ENCODE data around the gene OR1N1.

OR1N1 gene

GRCh38 chr9:122527193-122527592 lies at the start of gene OR1N1:
OR1N1 (minus strand) TSS chr9:122527293; CDS start chr9:122527293, 0 bp downstream.
- no peak within 1 kb of the TSS for H3K27ac ChIP-seq
- H3K9me3 ChIP-seq, result no peaks in the 10 kb centered on the region
- H3K27me3 ChIP-seq, result peaks cover 7% of the 10 kb centered on the region
- no peaks in the 10 kb centered on the region for H3K36me3 ChIP-seq
- H3K4me1 ChIP-seq (ENCODE audit: control insufficient read depth in 1 of 2, insufficient read depth in 1 of 2, low read depth in 1 of 2, low read length in 1 of 2), result no peaks in the 10 kb centered on the region
- no peak for TF ChIP-seq CTCF (IDR thresholded peaks at IDR 0.05)
- no peak within 1 kb of the TSS for H3K4me3 ChIP-seq (ENCODE audit: low read depth in 1 of 2, low read length in 1 of 2)

GRCh38 chr9:122572456-122572855 lies 45.4 kb upstream of the OR1N1 start:
- no peaks in the 10 kb centered on the region for H3K36me3 ChIP-seq
- H3K27me3 ChIP-seq, result no peaks in the 10 kb centered on the region
- no peak overlapping the region for H3K27ac ChIP-seq
- no peaks in the 10 kb centered on the region for H3K9me3 ChIP-seq
- TF ChIP-seq CTCF (IDR thresholded peaks at IDR 0.05), result no peak
- H3K4me3 ChIP-seq (ENCODE audit: low read depth in 1 of 2, low read length in 1 of 2), result no peak overlapping the region
- no peaks in the 10 kb centered on the region for H3K4me1 ChIP-seq (ENCODE audit: control insufficient read depth in 1 of 2, insufficient read depth in 1 of 2, low read depth in 1 of 2, low read length in 1 of 2)

- no peak for TF ChIP-seq CTCF (IDR thresholded peaks at IDR 0.05)
Measured at GRCh38 chr9:122567901-122568300, 40.8 kb upstream of the OR1N1 start.

GRCh38 chr9:122562134-122562760 lies 35.2 kb upstream of the OR1N1 start:
- H3K36me3 ChIP-seq, result no peaks in the 10 kb centered on the region
- no peak overlapping the region for H3K27ac ChIP-seq
- no peaks in the 10 kb centered on the region for H3K9me3 ChIP-seq
- no peaks in the 10 kb centered on the region for H3K4me1 ChIP-seq (ENCODE audit: control insufficient read depth in 1 of 2, insufficient read depth in 1 of 2, low read depth in 1 of 2, low read length in 1 of 2)
- no peak for TF ChIP-seq CTCF (IDR thresholded peaks at IDR 0.05)
- H3K27me3 ChIP-seq, result no peaks in the 10 kb centered on the region
- H3K4me3 ChIP-seq (ENCODE audit: low read depth in 1 of 2, low read length in 1 of 2), result no peak overlapping the region

More at GRCh38 chr9:122567901-122568300, 40.8 kb upstream of the OR1N1 start:
- Histone ChIP-seq H3K9me3 (no peaks in the 10 kb centered on the region), H3K4me1 (ENCODE audit: control insufficient read depth in 1 of 2, insufficient read depth in 1 of 2, low read depth in 1 of 2, low read length in 1 of 2) (no peaks in the 10 kb centered on the region), H3K36me3 (no peaks in the 10 kb centered on the region), H3K27me3 (no peaks in the 10 kb centered on the region), H3K27ac (no peak overlapping the region), H3K4me3 (ENCODE audit: low read depth in 1 of 2, low read length in 1 of 2) (no peak overlapping the region)

- no peak for TF ChIP-seq CTCF (IDR thresholded peaks at IDR 0.05)
- no peaks in the 10 kb centered on the region for H3K36me3 ChIP-seq
- H3K27ac ChIP-seq, result no peak overlapping the region
- no peaks in the 10 kb centered on the region for H3K4me1 ChIP-seq (ENCODE audit: control insufficient read depth in 1 of 2, insufficient read depth in 1 of 2, low read depth in 1 of 2, low read length in 1 of 2)
- no peaks in the 10 kb centered on the region for H3K9me3 ChIP-seq
- no peak overlapping the region for H3K4me3 ChIP-seq (ENCODE audit: low read depth in 1 of 2, low read length in 1 of 2)
- no peaks in the 10 kb centered on the region for H3K27me3 ChIP-seq
Measured at GRCh38 chr9:122561446-122561845, 34.4 kb upstream of the OR1N1 start.
